ENCODE measurements around the gene HOXB7.

The HOXB7 gene

DNA sequence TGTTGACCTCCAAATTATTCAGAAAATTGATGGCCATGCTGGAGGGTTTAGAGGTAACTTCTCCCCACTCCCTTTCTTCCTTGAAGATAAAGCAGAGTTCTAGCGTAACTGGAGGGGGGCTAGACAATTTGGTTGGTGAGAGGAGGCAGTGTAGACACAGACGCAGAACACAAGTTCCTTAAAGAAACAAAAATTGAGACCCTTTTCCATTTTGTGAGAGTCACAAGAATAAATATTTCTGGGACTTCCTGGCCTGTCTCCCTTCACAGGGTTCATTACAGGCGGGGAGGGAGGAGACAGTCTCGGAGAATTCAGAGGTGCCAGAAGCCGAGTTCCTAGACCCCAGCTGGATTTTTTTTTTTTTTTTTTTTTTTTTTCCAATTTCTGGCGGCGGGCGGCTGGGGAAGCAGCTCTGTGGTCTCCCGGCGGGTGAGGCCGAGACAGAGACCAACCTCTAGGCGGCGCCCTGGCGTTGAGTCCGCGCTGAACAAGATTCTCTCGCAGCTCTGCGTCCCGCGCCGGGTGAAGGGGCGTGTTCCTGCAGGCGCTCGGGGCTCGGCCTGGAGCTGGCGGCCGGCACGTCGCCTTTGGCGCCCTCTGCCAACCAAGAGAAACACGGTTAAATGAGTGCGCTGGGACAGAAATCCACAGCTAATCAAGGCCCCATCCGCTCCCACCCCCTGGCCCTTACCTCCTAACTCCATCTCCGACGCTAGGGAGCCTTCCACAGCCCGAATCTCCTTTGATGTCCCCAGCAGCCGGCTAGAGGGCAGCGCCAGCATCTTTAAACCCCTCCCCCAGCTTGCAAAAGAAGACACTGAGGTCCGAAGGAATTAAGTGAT, 25.6 kb upstream of the HOXB7 start:
- peak; percentile 29 to 56 for DNase-seq (ENCODE audit: low read depth in 2 of 2)

DNA sequence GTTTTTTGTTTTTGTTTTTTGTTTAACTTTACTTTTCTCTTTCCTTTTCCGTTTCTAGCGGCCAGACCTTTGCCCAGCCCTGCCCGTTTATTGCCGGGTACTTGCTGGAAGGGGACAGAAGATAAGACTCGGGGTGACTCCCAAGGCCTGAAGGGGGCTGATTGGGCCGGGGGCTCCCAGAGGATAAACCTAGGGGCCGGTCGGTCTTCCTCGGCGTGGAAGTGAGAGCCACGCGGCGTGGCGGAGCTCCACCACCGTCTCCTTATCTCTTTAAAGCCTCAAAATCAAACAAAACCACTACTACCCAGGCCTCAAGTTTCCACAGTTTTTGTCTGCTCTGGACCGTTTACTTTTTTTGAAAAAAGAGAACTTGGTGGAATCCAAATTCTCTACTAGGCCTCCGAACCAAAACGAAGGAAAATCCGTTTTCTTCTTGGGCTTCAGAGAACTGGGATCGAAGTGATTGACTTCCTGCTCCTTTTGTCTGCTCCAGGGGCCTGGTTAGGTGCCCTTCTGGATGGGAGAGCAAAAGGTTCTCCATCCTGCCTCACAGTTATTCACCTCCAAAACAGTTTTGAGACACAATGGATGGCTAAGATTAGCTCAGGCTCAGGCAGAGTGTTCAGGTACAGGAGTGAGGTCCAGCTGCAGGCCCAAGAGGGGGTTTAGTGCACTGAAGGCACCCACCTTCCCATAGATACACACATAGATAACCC, 23.8 kb upstream of the HOXB7 start:
- DNase-seq (ENCODE audit: low read depth in 2 of 2), result no peak

DNA sequence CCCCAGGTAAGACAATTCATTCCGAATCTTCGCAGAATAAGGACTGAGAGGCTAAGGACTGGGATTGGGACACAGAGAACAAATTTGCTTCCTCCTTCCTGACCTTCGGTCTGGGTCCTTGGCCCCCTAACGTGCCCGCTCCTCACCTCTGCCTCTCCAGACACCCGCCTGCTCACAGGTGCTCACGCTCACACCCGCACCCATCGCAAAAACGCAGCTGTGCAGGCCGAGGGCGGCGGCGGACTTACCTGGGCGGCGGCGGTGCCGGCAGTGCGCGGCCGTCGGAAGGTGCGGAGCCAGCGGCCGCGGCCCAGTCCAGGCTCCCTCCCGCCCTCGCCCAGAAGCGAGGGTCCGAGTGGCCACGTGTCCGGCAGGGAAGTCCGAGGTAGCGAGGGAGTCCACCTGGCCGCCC, 22.5 kb upstream of the HOXB7 start:
- no peak for DNase-seq (ENCODE audit: low read depth in 2 of 2)

DNA sequence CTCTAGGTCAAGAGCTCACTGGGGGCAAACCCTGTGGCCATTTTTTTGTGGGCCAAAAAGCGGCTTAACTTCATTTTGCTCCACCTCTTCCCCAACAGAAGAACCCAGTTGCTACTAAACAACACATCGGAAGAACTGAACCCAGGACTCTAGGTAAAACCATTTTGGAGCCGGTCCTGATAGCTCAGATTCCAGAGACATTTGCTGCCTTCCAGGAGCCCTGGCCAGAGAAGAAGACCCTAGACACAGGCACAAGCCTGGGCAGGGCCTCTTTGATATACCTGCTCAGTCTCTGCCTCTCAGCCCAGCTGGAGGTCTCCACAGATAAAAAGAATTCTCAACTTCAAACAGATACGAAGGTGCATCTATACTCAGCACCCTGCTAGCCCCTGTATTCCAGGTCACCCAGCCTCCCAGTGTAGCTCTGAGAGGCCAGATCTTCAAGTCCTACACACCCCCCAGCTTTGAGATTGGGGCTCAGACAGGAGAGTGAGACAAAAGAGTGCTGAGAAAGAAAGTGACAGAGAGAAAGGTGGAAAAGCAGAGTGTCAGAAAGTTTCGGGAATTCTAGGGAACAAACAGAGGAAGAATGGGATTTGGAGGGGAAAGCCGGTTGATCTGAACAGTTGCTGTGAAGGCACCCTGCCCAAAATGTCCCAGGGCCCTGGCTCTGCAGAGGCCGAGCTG, 21.9 kb upstream of the HOXB7 start:
- no peak for DNase-seq (ENCODE audit: low read depth in 2 of 2)

DNA sequence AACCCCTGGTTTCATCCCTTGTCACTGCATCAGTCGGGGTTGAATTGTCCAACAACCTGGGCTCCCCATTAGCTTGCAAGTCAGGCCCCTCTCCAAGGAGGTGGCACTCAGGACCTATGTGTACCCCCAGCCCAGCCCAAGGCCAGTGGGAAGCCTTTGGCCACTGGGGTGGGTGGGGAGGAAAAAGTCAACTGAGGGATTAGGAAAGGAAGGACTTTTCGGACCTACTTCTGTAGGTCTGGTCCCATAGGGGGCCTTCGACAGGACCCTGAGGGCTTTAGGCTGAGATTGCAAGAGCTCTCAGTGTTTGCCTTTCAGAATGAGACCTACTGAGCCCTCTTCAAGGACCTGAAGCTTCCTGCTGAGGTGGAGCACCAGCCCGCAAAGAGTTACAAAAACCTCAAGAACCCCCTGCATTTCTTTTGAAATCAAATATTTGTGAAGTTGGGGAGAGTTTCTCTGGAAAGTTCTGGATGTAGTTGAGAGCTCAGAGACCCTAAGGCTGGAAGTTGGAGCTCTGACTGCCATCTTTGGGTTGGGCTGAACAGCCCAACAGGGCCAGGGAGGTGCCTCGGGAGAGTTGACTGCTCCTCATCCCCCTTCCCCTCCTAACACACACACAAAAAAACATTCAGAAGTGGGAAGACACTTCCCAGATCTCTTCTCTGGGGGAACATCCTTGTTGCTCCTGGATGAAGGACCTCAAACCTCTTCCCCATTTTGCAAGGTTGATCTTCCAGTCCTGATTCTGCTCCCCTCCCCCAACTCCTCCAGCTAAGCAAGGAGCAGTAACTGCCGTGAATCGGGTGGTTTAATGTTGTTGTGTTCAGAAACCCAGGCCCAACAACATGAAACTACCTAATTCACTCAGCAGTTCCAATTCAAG, 21.1 kb upstream of the HOXB7 start:
- no peak for DNase-seq (ENCODE audit: low read depth in 2 of 2)

DNA sequence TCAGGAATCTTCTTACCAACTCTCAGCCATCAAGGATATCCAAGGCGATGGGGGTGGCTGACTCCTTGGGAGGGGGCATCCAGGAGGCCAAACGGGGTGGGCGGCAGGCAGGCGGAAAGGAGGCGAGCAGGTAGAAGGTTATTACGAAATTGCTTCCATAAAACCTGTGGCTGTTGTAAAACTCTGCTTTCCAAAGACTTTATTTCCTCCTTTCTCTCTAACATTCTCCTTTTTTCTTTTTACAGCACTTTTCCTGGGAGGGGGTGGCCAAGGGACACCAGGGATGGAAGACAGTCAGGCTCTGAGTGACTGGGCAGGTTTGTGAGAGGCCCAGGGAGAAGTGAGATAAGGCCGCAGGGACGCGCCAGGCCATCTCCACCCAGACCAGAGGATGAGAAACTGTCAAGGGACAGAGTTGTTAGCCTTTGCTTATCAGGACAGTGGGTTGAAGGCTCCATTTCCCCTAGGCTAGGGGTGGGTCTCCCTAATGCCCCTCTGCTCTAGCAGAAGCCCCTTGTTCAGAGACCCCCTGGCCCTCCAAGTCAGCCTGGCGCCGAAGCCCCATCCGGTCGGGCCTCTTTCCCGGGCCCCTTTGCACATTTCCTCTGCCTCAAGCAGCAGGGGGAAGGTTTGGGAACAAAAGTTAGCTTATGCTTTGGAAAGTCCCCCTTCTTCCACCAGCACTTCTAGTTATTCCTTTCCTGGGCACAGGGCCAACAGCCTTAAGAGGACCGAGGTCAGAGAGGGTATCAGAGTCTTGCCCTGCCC, 20.3 kb upstream of the HOXB7 start:
- no peak for DNase-seq (ENCODE audit: low read depth in 2 of 2)

DNA sequence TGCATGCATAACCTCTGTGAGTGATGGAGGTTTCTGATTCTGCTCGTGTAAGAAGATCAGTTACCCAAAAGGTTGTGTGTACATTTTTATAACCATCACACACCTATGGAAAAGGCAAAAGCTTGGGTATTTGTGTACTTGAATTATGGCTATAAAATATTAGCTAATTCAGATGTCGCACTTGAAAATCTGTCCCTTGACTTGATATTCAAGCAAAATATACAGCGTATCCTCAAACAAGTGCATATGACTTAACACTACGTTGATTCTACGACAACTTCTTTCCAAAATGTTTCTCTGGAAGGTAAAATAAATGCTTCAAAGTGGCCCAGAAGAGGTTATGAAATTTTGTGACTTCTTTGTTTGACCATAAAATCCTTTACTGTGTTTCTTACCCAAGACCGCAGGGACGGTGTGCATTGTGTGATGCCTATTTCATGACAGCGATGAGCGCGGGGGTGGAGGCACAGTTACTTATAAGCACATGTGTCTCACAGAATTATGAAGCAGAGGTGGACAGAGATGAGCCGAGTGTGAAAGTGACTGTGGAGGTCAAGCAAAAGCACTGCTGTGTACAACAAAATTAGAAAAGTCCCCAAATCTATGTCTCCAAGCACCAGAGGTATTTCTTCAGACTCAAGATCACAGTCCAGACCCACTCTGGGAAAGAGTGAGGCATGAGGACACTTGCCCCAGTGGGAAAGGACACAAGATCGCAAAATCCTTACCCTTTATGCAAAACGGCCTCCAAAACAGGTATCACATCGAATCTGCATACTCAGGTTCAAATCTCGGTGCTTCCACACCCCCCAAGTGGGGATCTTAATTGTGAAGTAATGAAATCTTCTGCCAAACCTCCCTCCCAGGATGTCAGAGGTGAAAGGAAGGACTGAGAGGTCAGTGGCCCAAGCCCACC, 19.4 kb upstream of the HOXB7 start:
- DNase-seq (ENCODE audit: low read depth in 2 of 2), result no peak

DNA sequence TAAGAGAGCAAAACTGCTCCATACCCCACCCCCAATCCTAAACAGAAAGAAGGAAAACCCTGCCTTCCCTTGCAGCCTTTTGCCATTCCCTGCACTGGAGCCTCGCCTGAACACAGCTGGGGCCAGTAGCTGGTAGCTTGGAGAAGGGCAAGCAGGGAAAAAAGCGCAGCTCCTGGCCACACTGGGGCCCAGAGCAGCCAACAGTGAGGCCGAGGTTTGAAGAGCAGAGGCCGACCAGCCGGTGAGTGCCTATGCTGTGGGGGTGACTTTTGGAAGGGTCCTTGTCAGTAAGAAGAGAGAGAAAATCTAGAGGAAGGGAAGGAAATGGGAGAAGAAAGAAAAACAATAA, 18.6 kb upstream of the HOXB7 start:
- DNase-seq (ENCODE audit: low read depth in 2 of 2), result no peak

DNA sequence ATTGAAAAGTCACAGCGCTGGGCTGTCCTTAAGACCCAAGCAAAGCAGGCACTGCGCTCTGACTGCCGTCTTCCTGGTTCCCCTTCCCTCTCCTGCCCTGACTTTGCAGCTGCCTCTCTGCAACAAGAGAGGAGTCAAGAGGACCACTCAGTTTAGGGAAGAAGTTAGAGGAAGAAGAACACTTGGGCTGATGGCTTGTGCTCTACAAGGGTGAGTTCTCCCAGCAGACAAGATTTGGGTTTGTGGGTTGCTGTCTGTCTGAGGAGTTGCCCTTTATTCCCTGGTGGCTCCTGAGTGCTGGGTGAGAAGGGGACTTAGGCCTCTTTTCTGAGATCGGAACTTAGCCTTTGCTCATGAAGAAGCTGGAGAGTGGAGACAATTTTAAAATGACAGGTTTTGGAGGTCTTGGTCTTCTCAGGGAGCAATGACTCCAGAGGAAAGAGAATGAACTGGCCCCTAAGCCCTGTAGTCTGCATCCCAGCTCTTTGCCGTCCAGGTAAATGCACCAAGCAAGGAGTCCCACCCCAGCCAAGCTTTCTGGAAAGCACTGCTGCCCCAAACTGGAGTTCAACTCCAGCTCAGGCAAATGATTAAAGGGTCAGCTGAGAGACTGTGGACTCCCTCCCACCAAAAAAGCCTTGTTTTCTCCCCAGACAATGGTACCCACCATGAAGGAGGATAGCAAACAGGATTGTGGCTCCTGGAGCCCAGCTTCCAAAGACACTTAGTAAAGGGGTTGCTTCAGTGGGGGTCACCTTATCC, 18.0 kb upstream of the HOXB7 start:
- no peak for DNase-seq (ENCODE audit: low read depth in 2 of 2)

DNA sequence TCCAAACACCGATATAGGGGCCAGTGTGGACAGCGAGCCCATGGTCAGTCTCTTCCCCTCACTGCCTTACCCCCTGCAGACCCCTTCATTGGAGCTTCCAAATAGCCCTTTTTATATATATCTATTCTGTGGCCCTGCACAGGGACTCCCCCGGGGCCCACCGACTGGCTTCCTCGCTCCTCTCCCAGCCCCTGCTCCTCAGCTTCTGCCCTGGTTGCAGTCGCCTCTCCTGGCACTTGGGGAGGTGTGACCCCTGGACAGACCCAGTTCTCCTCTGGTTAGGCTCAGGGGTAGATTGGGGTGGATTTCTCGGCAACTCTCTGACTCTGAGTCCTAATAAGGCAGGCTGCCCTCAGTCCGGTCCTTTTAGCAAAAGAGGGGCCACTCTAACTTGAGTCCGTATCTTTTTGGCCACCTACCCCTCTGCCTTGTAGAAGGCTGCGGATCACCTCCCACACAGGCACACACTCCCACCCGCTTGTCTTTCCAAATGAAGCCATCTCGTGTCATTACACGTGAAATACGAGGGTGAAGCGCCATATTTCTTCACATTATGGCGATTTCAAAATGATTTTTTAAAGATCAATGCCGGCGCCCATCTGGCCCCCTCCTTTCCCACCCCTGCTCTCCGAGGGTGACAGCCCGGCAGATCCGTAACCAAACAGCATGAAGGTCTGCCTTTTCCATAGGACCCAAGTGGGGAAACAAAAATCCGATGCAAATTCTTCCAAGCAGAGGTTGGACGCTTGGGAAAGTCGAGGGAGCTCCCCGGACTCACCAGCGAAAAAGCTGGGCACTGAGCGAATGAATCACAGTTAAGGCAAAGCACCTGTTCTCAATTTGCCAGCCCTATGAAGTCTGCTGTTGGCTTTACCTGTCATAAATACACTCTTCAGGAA, 17.1 kb upstream of the HOXB7 start:
- no peak for DNase-seq (ENCODE audit: low read depth in 2 of 2)

DNA sequence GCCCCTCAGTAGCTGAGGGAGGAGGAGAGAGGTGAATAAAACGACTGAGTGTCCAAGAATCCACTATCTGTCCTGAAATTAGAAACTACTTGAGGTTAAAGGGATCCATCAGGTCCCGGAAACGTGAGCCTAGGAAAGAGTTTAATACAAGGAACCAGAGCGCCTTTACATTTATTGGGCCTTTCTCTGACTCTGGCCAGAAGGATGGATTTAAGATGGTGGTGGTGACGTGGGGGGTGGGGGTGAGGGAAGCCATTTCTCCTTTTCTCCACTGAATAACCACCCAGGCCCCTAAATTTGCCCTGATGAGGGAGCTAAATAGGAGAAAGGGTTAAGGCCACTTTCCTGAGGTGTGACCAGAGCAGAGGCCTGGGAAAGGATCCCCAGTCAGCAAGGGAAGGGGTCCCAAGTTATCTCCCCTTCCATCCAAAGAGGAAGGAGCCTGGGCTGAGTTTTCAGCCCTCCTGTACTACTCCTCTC, 16.3 kb upstream of the HOXB7 start:
- no peak for DNase-seq (ENCODE audit: low read depth in 2 of 2)

DNA sequence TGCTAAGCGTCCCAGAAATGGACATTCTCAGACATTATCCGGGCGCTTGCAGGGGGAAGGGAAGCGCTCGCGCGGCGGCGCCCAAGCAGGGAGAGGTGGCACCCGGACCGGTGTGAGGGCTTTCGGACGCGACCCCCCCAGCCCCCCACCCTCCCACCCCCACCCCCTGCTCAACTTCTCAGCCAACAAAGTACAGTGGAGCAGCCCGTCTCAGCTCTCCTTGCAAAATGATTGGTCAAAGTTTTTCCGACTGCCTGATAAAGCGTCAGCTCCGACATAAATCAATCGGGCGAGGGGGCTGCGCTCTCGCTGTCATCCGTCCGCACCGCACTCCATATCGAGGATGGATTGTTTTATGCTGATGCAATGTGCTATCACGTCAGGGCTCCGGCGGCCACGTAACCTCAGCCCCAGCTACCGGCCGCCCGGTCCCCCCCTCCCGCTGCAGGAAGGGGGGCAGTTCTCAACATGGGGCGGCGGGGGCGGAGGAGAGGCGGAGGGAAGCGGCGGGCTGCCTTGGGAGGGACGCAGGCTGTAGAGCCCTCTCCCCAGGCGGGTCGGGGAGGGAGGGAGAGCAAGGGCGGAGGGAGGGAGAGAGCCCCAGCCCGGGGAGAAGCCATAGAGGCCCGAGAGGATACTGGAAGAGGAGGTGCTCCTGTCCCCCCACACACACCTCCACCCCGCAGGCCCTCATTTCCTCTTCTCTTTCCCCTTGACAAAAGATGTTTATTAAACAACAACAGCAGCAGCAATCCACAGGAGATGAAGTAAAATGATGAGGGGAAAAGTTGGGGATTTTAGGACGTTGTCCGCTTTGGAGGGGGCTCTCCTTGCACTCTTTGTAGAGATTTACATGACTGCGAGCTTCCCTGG, 15.7 kb upstream of the HOXB7 start, which contains the start of gene HOXB9:
HOXB9 (minus strand) TSS at position 114 of the 873 bp plus-strand sequence; CDS start at position 25, 89 bp downstream.
- peak; percentile 52 to 70 for DNase-seq (ENCODE audit: low read depth in 2 of 2)

DNA sequence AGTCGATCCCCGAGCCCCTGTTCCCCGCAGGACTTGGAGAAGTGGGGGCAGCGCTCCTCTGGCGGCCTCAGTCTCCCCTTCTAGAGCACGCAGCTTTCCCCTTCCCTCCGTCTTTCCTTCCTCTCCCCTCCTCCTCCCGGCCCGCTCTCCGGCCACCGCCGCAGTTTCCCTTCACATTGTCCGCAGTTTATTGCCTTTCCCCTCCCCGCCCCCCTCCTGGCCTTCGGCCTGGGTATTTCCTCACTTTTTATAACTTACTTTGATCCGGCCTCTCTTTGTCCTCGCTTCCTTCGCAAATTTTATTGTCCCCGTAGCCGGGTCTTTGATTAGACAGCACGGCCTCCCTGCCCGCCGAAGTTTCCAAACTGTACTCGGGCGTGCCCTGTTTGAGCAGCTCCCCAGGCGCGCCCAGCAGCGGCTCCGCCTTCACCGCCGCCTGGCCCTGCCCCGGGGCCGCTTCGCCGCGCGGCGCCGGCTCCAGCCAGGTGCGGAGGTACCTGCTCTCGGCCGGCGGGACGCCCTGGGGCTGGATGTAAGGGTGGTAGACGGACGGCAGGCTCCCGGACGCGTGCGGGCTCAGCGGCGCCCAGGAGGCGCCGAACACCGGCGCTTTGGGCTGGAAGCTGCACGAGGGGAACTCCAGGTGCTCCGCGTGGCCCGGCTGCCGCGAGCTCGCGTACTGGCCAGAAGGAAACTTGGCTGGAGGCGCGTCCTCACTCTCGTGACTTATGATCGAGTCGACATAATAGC, 14.9 kb upstream of the HOXB7 start:
- DNase-seq (ENCODE audit: low read depth in 2 of 2), result peak in 1 of 2 donors; percentile 35

DNA sequence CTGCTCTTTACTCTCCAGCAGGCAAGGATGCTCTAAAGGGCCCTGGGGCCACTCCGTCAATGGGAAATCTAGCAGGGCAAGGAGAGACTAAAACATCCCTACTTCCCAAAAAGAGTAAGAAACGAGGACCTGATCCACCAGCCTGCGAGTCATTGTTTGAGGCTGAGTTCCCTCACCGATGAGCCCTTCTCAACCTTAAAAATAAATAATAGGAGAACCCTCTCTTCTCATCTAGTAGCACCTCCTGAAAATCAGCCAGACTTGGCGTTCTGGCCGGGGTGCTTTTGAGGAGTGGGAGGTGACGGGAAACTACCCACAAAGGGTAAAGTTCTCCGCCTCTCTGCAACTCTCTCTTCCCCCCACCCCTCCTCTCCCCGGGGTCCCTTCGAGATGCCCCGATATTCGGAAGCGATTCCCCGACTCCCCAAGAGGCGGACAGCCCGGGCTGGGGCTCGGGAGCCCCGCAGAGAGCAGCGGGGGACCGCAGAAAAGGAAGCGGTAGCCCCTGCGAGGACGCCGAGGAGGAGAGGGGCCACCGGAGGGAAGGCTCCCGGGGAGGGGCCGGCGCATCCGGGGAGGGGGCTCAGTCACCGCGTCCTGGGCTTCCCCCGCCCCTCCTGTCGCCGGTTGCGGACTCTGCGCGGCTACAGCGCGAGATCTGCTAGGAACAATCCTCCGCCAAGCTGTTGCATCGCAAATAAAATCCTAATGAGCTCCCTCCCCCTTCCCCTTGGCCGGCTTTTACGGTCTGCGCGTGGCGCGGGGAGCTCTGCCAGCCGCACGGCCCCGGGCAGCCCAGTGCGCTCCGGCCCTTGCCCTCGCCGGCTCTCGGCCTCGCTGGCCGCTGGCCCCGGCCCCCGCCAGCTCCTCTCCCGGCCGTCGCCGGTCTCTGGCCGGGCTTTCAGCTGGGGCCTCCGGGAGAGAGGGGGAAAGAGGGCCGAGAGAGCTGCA, 14.0 kb upstream of the HOXB7 start:
- DNase-seq (ENCODE audit: low read depth in 2 of 2), result no peak

DNA sequence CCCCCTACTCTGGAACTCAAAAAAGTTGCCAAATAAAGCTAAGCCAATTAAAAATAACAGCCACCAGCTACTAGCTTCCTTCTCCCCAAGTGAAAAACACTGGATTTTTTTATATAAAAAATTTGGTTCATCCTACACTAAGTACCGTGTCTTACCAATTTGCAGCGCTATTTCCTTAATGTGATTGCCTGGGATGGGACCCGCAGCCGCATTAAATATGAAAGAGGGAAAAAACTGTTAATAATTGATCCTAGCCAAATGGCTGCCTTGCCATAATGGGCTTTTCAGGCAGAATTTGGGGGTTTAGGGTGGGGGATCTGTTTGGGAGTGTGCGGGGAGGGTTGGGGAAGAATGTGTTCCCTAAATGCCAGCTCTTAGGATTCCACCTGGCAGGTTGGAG, 13.3 kb upstream of the HOXB7 start:
- no peak for DNase-seq (ENCODE audit: low read depth in 2 of 2)

Data from stimulated activated CD8-positive, alpha-beta memory T cell treated with anti-CD3 and anti-CD28 coated beads, Interleukin-7, amount 100 ng/mL, for 4 hours (primary cell).